ENCODE results near the gene COL5A1. TPM values are rescaled to one million over a fixed set of nuclear protein-coding genes. Genes with fewer than 3 reads are reported as not detected.

Gene COL5A1
- total RNA-seq, 4 donors from 2014 or later: 4.8 to 16.5 (median 9.4) TPM

GRCh38 chr9:134851020-134851419 is 209.4 kb downstream of the COL5A1 start:
- intact Hi-C loops (cut with DNase I): no loop called here
- no peak for DNase-seq
- 87 to 93% methylated on average over 10 to 12 of the region's 12 CpGs for WGBS, 2 donors

GRCh38 chr9:134852906-134853654 is 211.5 kb downstream of the COL5A1 start:
- 70 to 73% methylated on average over 5 to 6 of the region's 6 CpGs for WGBS, 2 donors
- TF ChIP-seq POLR2A (IDR thresholded peaks at IDR 0.05): no peak
- TF ChIP-seq CTCF (IDR thresholded peaks at IDR 0.05): no peak
- intact Hi-C loops (cut with DNase I): no loop called here
- Histone ChIP-seq H3K4me3 (replicated peaks in 1 of 3) (no peak overlapping the region), H3K36me3 (no peaks in the 10 kb centered on the region), H3K9me3 (no peaks in the 10 kb centered on the region), H3K27ac (no peak overlapping the region), H3K27me3 (no peaks in the 10 kb centered on the region), H3K4me1 (no peaks in the 10 kb centered on the region)
- DNase-seq: no peak

More at GRCh38 chr9:134851020-134851419, 209.4 kb downstream of the COL5A1 start:
- Histone ChIP-seq H3K4me3 (replicated peaks in 1 of 3) (no peak overlapping the region), H3K9me3 (no peaks in the 10 kb centered on the region), H3K27me3 (no peaks in the 10 kb centered on the region), H3K27ac (no peak overlapping the region), H3K36me3 (no peaks in the 10 kb centered on the region), H3K4me1 (no peaks in the 10 kb centered on the region)
- TF ChIP-seq CTCF (IDR thresholded peaks at IDR 0.05): no peak
- TF ChIP-seq POLR2A (IDR thresholded peaks at IDR 0.05): no peak

- Histone ChIP-seq H3K4me3 (replicated peaks in 1 of 3) (no peak overlapping the region), H3K4me1 (no peaks in the 10 kb centered on the region), H3K9me3 (no peaks in the 10 kb centered on the region), H3K36me3 (no peaks in the 10 kb centered on the region), H3K27me3 (no peaks in the 10 kb centered on the region), H3K27ac (no peak overlapping the region)
- DNase-seq: no peak
- 73 to 80% methylated on average over 5 to 6 of the region's 6 CpGs for WGBS, 2 donors
- TF ChIP-seq POLR2A (IDR thresholded peaks at IDR 0.05) (no peak), CTCF (IDR thresholded peaks at IDR 0.05) (no peak)
- intact Hi-C loops (cut with DNase I): no loop called here
Observed at GRCh38 chr9:134853893-134854292, 212.3 kb downstream of the COL5A1 start.

GRCh38 chr9:134854541-134854981 is 213.0 kb downstream of the COL5A1 start:
- no peaks in the 10 kb centered on the region for H3K27me3 ChIP-seq
- no peaks in the 10 kb centered on the region for H3K4me1 ChIP-seq
- 89 to 91% methylated on average over 11 of the region's 11 CpGs for WGBS, 2 donors
- no peak overlapping the region for H3K4me3 ChIP-seq (replicated peaks in 1 of 3)
- no peaks in the 10 kb centered on the region for H3K36me3 ChIP-seq
- intact Hi-C loops (cut with DNase I): no loop called here
- no peak overlapping the region for H3K27ac ChIP-seq
- H3K9me3 ChIP-seq: no peaks in the 10 kb centered on the region
- no peak for DNase-seq
- TF ChIP-seq POLR2A (IDR thresholded peaks at IDR 0.05) (no peak), CTCF (IDR thresholded peaks at IDR 0.05) (no peak)

GRCh38 chr9:134855231-134855899 is 213.8 kb downstream of the COL5A1 start:
- no peak for DNase-seq
- no peaks in the 10 kb centered on the region for H3K9me3 ChIP-seq
- TF ChIP-seq CTCF (IDR thresholded peaks at IDR 0.05) (no peak), POLR2A (IDR thresholded peaks at IDR 0.05) (no peak)
- 87 to 88% methylated on average over 15 to 18 of the region's 18 CpGs for WGBS, 2 donors
- H3K27ac ChIP-seq: no peak overlapping the region
- H3K4me3 ChIP-seq (replicated peaks in 1 of 3): no peak overlapping the region
- no peaks in the 10 kb centered on the region for H3K27me3 ChIP-seq
- no peaks in the 10 kb centered on the region for H3K4me1 ChIP-seq
- no peaks in the 10 kb centered on the region for H3K36me3 ChIP-seq
- intact Hi-C loops (cut with DNase I): no loop called here
